ENCODE measurements around the gene BACE2. TPM values are rescaled to one million over a fixed set of nuclear protein-coding genes. Genes with fewer than 3 reads are reported as not detected.

Gene BACE2
- polyA plus RNA-seq, 1 donor from 2014 or later, result 0.32 TPM

- Histone ChIP-seq H3F3A (ENCODE audit: insufficient read depth, low read length, poor library complexity, severe bottlenecking) (no peaks in the 10 kb centered on the region), H3K9me2 (ENCODE audit: insufficient read depth, low read length) (no peaks in the 10 kb centered on the region), H3K27me3 (ENCODE audit: insufficient read depth, low read depth, low read length) (no peaks in the 10 kb centered on the region), H3K9ac (ENCODE audit: low read length) (no peak overlapping the region), H2AFZ (ENCODE audit: low read depth, low read length) (no peak overlapping the region), H3K79me2 (replicated peaks; ENCODE audit: insufficient read depth, low read length) (no peaks in the 10 kb centered on the region), H3K4me2 (ENCODE audit: low read length) (no peak overlapping the region), H3K36me3 (ENCODE audit: insufficient read depth, low read length) (no peaks in the 10 kb centered on the region), H3K9me3 (ENCODE audit: low read length) (no peaks in the 10 kb centered on the region), H3K27ac (ENCODE audit: low read length) (no peak overlapping the region), H3K4me3 (ENCODE audit: low read length) (no peak overlapping the region), H4K20me1 (ENCODE audit: insufficient read depth) (no peaks in the 10 kb centered on the region)
- no peak for TF ChIP-seq EZH2 (IDR thresholded peaks at IDR 0.05; ENCODE audit: borderline replicate concordance, insufficient read depth, low read length, poor library complexity, severe bottlenecking)
- TF ChIP-seq SMC3 (conservative IDR thresholded peaks at IDR 0.05; ENCODE audit: poor library complexity), result no peak
- no peak for TF ChIP-seq EP300 (conservative IDR thresholded peaks at IDR 0.05; ENCODE audit: poor library complexity, severe bottlenecking)
- no peak for TF ChIP-seq RAD21 (conservative IDR thresholded peaks at IDR 0.05)
- TF ChIP-seq MXI1 (conservative IDR thresholded peaks at IDR 0.05; ENCODE audit: poor library complexity, severe bottlenecking), result no peak
- no peak for TF ChIP-seq POLR2AphosphoS5 (IDR thresholded peaks at IDR 0.05)
- TF ChIP-seq REST (IDR thresholded peaks at IDR 0.05; ENCODE audit: borderline replicate concordance), result no peak
- no peak for TF ChIP-seq CTCF (IDR thresholded peaks at IDR 0.05; ENCODE audit: poor library complexity, severe bottlenecking)
- TF ChIP-seq TAF1 (IDR thresholded peaks at IDR 0.05; ENCODE audit: low read depth), result no peak
These were observed 7.9 kb upstream of the BACE2 start for GRCh38 chr21:41160036-41160435.

GRCh38 chr21:41161428-41161827 lies 6.5 kb upstream of the BACE2 start:
- no peak overlapping the region for H3K9ac ChIP-seq (ENCODE audit: low read length)

More at GRCh38 chr21:41161428-41161827, 6.5 kb upstream of the BACE2 start:
- no peak overlapping the region for H3K4me3 ChIP-seq (ENCODE audit: low read length)
- H4K20me1 ChIP-seq (ENCODE audit: insufficient read depth), result no peaks in the 10 kb centered on the region
- peaks cover 7% of the 10 kb centered on the region for H3K27me3 ChIP-seq (ENCODE audit: insufficient read depth, low read depth, low read length)
- H3K9me2 ChIP-seq (ENCODE audit: insufficient read depth, low read length), result no peaks in the 10 kb centered on the region
- no peak for TF ChIP-seq EZH2 (IDR thresholded peaks at IDR 0.05; ENCODE audit: borderline replicate concordance, insufficient read depth, low read length, poor library complexity, severe bottlenecking)
- TF ChIP-seq EP300 (conservative IDR thresholded peaks at IDR 0.05; ENCODE audit: poor library complexity, severe bottlenecking), result no peak
- TF ChIP-seq TAF1 (IDR thresholded peaks at IDR 0.05; ENCODE audit: low read depth), result no peak
- no peak for TF ChIP-seq REST (IDR thresholded peaks at IDR 0.05; ENCODE audit: borderline replicate concordance)
- no peak for TF ChIP-seq POLR2AphosphoS5 (IDR thresholded peaks at IDR 0.05)
- no peak for TF ChIP-seq SMC3 (conservative IDR thresholded peaks at IDR 0.05; ENCODE audit: poor library complexity)
- no peak for TF ChIP-seq CTCF (IDR thresholded peaks at IDR 0.05; ENCODE audit: poor library complexity, severe bottlenecking)
- TF ChIP-seq RAD21 (conservative IDR thresholded peaks at IDR 0.05), result no peak
- TF ChIP-seq MXI1 (conservative IDR thresholded peaks at IDR 0.05; ENCODE audit: poor library complexity, severe bottlenecking), result no peak
- no peaks in the 10 kb centered on the region for H3F3A ChIP-seq (ENCODE audit: insufficient read depth, low read length, poor library complexity, severe bottlenecking)
- no peak overlapping the region for H3K27ac ChIP-seq (ENCODE audit: low read length)
- H3K36me3 ChIP-seq (ENCODE audit: insufficient read depth, low read length), result no peaks in the 10 kb centered on the region
- no peak overlapping the region for H3K4me2 ChIP-seq (ENCODE audit: low read length)
- no peaks in the 10 kb centered on the region for H3K79me2 ChIP-seq (replicated peaks; ENCODE audit: insufficient read depth, low read length)
- no peaks in the 10 kb centered on the region for H3K9me3 ChIP-seq (ENCODE audit: low read length)
- no peak overlapping the region for H2AFZ ChIP-seq (ENCODE audit: low read depth, low read length)
